ENCODE measurements around the gene IL27RA.

The IL27RA gene

DNA sequence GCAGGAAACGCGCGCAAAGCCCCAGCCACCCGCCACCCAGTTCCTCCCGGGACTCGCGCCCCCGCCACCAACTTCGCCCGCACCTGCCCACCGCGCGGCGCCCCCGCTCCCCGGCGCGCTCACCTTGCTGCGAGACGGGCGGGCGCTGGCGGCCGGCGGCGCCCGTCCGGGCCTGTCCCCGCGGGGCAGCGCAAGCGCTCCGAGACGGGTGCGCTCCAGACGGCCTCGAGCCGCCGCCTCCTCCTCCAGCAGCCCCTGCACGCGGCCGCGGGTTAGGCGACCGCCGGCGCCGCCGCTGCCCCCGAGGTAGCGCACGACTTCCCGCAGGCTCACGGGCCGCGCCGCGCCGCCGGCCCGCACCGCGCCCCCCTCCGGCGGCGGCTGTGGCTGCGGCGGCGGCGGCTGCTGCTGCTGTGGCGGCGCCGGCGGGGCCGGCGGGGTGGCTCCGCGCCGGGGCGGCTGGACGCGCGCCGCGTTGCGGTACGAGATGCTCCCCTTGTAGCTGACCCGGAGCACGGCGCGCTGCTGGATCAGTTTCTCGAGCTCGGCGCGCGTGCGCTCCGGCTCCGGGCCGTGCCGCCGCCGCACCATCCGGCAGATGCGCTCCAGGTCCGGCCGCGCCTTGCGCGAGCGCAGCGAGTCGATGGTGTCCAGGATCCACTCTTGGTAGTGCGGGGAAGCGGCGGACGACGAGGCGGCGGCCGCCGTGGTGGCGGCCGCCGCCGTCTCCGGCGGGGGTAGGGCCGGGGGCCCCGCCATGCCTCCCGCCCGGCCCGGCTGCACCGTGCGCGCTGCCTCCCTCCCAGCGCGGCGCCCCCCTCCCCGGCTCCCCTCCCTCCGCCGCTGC, 58.3 kb downstream of the IL27RA start:
- peak; percentile 27 for DNase-seq

DNA sequence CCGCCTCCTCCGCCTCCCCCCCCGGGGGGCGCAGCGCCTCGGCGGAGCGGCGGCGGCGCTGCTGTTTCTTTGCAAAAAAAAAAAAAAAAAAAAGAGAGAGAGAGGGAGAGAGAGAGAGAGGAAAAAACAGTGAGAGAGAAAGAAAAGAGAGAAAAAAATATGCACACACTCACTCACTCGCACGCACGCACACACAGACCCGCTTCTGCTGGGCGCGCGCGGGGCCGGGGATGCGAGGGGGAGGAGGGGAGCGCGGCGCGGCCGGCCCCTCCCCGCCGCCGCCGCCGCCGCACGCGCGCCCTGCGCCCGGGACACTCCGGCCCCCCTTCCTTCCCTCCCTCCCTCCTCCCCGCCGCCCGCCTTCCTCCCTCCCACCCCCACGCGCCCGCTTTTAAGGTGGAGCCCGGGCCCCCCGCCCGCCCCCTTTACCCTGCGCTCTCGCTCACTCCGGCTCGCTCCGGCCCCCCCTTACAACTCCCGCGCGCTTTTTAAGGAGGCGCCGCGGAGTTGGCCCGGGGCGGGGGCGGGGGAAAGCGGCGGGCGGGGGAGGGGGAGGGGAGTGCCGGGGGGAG, 59.0 kb downstream of the IL27RA start, which contains the start of gene SAMD1:
Gene SAMD1 (minus strand): TSS at position 243 of the 572 bp plus-strand sequence.
- peak; percentile 92 for DNase-seq

DNA sequence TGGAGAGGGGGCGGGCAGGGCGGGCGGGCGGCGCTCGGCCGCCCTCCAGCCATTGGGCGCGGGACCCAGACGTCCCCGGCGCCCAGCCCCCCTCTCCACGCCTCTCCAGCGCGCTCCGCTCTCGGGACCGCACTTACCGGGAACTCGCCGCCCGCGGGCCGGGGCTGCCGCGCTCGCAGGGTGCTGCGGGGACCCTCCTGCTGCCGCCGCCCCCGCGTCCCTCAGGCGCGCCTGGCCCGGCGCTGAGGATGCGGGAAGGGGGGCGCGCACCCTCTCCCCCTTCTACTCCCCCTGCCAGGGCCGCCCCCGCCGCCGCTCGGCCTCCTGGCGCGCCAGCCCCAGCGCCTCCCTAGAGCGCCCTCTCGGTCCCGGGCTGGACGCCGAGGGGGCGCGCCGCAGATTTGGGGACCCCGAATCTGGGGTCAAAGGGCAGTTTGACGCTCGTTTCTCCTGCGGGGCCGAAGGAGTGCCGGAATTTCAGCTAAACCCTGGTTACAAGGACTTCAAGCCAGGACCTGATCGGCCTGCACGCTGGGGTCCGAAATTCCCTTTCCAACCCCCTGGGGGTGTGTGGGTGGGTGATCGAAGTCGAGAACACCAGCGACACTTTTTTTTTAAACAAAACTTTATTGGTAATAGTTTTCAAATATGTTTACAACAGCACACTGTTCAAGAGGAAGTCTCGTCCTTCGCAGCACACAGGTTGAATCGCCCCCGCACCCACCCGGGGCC, 59.7 kb downstream of the IL27RA start:
- peak; percentile 67 for DNase-seq

DNA sequence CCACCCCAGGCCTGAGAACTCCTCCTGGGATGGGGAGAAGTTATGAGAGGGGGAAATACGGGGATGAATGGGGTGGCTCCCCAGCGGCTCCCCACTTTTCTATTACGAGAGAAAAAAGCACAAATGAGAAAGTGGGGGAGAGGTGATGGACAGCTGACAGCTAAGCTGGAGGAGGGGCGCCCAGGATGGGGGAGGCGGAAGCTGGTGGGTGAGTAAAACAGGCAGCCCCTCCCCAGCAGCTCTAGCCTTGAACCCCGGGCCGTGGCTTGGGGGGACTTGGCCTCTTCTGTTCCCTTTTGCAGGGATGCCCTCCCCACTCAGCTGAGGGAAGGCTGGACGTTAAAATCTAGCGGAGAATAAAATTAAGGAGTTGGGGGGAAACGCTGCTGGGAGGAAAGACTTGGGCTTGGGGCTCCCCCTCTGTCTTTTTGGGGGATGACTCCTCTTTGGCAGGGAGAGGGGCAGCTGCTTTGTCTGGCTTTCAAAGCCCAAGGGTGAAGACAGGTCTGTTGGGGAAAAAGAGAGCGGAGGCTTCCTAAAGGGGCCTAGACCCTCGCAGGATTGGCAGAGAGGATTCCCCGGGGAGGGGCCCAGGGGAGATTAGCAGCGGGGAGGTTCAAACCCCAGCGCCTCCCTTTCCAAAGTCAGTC, 60.4 kb downstream of the IL27RA start:
- DNase-seq = no peak

DNA sequence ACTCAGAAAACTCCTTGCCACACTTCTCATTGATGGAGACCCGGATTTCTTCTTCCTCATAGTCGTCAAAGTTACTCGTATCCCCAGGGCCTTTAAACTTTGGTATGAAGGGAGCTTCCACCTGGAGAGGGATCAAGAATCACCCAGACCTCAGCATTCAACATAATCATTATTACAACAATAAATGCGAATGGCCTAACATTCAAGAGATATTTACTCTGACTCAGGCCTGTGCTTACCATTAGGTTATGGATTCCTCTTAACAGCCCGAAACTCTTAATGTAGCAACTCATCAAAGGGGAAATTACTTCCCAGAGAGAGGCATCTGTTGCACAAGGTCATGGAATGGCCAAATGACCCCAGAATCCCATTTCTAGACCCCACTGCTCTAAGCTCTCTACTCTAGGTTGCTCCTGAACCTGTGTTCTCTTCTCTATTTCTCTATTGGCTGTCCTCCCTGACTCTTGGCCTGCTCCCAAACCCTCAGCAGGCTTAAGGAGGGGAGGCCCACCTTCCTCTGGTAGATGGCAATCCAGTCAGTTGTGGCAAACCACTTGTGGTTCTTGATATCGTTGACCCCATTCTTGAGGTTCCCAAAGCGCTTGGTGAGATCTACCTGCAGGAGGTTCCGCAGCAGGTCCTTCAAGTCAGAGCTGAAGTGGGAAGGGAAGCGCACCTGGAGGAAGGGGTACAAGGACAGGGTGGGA, 61.7 kb downstream of the IL27RA start:
- DNase-seq = no peak

DNA sequence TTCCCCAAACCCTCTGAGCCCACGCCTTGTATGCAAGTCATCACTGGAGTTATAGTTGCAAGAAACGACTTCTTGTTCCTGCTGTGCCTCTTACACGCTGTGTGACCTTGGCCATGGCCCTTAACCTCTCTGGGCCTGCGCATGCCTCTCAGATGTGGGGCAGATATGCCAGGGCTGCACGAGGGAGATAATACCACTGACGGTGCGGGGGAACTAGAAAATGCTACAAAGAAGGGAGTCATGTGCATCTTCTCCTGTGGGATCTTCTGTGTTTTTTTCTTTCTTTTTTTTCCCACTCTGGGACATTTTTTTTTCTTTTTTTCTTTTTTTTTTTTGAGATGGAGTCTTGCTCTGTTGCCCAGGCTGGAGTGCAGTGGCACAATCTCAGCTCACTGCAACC, 63.3 kb downstream of the IL27RA start:
- no peak for DNase-seq

DNA sequence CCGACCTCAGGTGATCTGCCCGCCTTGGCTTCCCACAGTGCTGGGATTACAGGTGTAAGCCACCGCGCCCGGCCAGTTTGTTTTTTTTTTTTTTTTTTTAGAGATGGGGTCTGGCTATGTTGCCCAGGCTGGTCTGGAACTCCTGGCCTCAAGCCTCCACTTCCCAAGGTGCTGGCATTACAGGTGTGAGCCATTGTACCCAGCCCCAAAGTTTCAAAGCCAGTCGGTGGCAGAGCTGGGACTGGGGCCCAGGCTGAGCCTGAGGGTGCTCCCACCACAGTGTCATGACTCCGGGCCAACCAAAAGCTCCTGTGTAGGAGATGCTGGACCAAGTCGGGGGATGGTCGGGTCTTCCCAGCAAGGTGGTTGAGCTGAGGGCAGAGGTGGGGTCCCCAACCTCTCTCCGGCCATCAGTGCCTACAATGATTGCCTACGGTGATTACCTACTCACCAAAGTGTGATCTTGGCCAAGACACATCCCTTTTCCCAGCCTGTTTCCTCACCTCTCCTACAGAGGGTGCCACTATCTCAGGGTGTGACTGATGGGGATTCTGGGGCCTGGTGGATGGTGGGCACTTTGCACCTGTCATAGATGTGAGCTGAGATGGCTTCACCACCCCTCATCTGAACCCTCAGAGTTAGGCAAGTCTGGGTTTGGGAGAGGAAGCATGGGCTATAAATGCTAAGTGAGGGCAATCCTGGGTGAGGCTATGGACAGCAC, 64.9 kb downstream of the IL27RA start:
- no peak for DNase-seq

DNA sequence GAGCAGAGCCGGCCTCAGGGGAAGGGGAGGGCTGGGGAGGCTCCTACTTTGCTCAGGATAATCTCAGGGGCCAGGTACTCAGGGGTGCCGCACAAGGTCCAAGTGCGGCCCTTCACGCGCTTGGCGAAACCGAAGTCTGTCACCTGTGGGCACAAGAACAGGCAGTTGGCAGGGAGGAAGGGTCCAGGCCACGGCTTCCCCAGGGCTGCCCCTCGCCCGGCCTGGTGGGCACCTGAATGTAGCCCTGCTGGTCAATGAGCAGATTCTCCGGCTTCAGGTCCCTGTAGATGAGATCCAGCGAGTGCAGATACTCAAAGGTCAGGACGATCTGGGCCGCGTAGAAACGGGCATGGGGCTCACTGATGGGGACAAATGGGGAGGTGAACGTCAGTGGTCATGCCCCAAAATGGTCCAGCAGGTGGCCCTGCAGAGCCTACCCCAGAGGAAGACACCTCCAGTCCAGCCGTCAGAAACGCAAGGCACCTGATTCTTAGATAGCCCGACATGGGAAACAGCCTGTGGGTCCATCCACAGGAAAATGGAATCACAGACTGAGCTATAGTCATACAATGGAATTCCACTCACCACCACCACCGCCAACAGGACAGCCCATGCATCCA, 66.1 kb downstream of the IL27RA start:
- DNase-seq = no peak

DNA sequence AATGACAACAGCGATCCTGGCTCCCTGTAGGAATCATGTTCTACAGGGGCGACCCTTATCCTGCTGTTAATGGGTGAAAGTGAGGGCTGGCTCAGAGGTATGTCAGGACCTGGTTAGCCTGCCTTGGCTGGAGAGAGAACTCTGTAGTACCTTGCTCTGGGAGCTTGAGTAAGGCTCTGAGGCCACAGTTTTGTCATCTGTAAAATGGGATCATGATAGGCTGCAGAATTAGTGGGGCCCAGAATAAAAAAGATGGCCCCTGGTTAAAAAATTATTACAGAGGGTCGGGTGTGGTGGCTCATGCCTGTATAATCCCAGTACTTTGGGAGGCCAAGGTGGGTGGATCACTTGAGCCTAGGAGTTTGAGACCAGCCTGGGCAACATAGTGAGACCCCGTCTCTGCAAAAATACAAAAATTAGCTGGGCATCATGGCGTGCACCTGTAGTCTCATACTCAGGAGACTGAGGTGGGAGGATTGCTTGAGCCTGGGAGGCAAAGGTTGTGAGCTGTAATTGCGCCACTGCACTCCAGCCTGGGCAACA, 69.5 kb downstream of the IL27RA start:
- DNase-seq = no peak

DNA sequence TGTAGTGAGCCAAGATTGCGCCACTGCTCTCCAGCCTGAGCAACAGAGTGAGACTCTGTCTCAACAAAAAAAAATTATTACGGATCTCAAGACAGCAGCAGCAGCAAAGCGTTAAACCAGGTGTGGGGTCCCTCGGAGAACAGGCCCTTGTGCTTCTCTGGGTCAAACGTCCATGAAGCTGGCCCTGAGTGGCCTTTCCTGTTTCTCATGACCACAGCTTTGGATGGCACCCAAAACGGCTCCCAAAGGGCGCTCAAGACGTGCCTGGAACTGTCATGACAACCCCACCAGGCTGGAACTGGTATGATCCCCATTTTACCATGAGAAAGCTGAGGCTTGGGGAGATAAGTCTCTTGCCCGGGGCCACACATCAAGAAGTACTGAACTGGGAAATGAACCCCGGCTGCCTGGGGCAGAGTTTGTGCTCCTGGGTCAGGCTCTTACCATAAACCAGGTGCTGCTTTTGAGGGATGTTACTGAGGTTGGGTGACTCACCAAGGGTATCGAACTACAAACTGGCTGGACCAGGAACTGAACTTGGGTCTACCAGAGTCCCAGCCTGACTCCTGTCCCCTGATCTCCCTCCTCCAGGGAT, 70.6 kb downstream of the IL27RA start:
- no peak for DNase-seq

DNA sequence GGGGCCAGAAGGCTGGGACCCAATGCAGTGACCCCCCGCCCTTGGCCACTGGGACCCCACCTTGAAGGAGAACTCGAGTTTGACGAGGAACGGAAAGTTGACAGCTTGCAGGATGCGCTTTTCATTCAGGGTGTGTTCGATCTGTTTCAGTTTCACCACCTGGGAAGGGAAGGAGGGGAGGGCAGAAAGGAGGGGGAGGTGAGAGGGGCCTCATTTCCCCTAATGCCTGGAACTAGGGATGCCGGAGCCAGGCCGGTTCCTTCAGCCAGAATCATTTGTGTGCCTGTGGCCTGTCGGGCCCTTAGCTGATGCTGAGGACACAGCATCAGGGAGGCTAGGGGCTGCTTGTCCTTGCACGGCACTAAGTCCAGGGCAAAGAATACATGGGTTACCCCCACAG, 71.2 kb downstream of the IL27RA start:
- DNase-seq = no peak
